GM19372 (cell line): ENCODE measurements around the gene FAAP100.

Experiments used
- ATAC-seq: cut with Tn5 transposase; IDR thresholded peaks from one replicate; pipeline ENCODE4 v1.9.1; 2021; ENCODE audit warnings: mild to moderate bottlenecking, low read depth, moderate library complexity; ENCODE audit not compliant: unreplicated experiment

FAAP100 gene

GRCh38 chr17:81553616-81554181, 1.5 kb upstream of the FAAP100 start:
- no peak for ATAC-seq

- peak; percentile 34 for ATAC-seq
Measured at GRCh38 chr17:81553018-81553615, 964 bp upstream of the FAAP100 start.

GRCh38 chr17:81551458-81552243, 502 bp downstream of the FAAP100 start:
- peak; percentile 30 for ATAC-seq

- ATAC-seq, result no peak
Measured at GRCh38 chr17:81550830-81551457, 1.2 kb downstream of the FAAP100 start.

GRCh38 chr17:81550285-81550684, 1.9 kb downstream of the FAAP100 start:
- no peak for ATAC-seq

- ATAC-seq, result no peak
Measured at GRCh38 chr17:81549826-81550225, 2.3 kb downstream of the FAAP100 start.

- ATAC-seq, result no peak
Measured at GRCh38 chr17:81549031-81549557, 3.1 kb downstream of the FAAP100 start.

GRCh38 chr17:81547614-81547982, 4.6 kb downstream of the FAAP100 start:
- no peak for ATAC-seq

- ATAC-seq, result no peak
Measured at GRCh38 chr17:81546906-81547613, 5.1 kb downstream of the FAAP100 start.

GRCh38 chr17:81545160-81545949, 6.8 kb downstream of the FAAP100 start:
- ATAC-seq, result no peak

- no peak for ATAC-seq
Measured at GRCh38 chr17:81544281-81544974, 7.7 kb downstream of the FAAP100 start.

- no peak for ATAC-seq
Measured at GRCh38 chr17:81543756-81544155, 8.4 kb downstream of the FAAP100 start.

GRCh38 chr17:81543339-81543675, 8.8 kb downstream of the FAAP100 start:
- no peak for ATAC-seq

GRCh38 chr17:81542431-81543338, 9.5 kb downstream of the FAAP100 start:
- ATAC-seq, result no peak

- no peak for ATAC-seq
Measured at GRCh38 chr17:81541123-81541522, 11.0 kb downstream of the FAAP100 start.

- ATAC-seq, result no peak
Measured at GRCh38 chr17:81540676-81541027, 11.5 kb downstream of the FAAP100 start.

- no peak for ATAC-seq
Measured at GRCh38 chr17:81539961-81540675, 12.0 kb downstream of the FAAP100 start.

GRCh38 chr17:81539571-81539900, 12.6 kb downstream of the FAAP100 start:
- ATAC-seq, result no peak
